Activated CD4-positive, alpha-beta T cell treated with anti-CD3 and anti-CD28 coated beads, Interleukin-2, amount 50 U/mL, for 48 hours (primary cell): ENCODE results near the gene PWWP2B.

ENCODE experiments used
- DNase-seq, 2 experiments: peaks; one replicate each; pipeline ENCODE4 v3.0.0-alpha.2; 2020

Gene PWWP2B

DNA sequence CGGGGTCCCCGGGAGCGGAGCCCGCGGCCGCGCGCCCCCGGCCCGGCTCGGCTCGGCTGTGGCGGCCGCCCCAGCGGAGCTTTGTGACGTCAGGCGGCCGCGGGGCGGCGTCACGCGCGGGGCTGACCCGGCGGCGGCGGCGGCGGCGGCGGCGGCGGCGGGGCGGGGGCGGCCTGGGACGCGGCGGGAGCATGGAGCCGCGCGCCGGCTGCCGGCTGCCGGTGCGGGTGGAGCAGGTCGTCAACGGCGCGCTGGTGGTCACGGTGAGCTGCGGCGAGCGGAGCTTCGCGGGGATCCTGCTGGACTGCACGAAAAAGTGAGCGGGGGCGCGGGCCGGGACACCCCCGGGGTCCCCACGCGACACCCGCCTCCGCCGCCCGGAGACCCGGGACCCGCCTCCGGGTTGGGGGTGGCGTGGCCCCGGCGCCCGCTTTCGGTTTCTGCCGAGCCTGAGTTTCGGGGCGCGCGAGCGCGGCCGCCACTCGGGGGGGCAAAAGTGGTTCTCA is at the start of gene PWWP2B:
TSS of gene PWWP2B (plus strand) at position 165 of the 506 bp plus-strand sequence. CDS start at position 192, 27 bp downstream.
- DNase-seq, result peak; percentile 43 to 54

DNA sequence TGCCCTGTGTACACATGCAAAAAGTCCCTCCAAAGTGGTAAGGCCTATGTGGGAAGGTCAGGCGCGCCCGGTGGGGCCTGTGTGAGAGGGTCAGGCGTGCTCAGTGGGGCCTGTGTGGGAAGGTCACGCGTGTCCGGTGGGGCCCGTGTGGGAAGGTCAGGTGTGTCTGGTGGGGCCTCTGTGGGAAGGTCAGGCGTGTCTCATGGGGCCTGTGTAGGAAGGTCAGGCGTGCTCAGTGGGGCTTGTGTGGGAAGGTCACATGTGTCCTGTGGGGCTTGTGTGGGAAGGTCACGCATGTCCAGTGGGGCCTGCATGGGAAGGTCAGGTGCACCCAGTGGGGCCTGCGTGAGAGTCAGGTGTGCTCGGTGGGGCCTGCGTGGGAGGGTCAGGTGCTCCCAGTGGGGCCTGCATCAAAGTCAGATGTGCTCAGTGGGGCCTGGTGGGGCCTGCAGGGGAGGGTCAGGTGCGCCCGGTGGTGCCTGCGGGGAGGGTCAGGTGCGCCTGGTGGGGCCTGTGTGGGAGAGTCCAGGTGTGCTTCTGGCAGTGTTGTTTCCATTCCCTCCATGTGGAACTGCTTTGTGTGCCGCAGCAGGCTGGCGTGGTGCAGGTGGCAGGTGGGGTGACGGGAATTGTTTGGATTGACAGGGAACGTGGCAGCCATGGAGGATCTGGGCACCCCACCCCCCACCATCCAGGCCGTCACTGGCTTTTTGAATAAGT is 49.6 kb upstream of the PWWP2B start:
- no peak for DNase-seq

DNA sequence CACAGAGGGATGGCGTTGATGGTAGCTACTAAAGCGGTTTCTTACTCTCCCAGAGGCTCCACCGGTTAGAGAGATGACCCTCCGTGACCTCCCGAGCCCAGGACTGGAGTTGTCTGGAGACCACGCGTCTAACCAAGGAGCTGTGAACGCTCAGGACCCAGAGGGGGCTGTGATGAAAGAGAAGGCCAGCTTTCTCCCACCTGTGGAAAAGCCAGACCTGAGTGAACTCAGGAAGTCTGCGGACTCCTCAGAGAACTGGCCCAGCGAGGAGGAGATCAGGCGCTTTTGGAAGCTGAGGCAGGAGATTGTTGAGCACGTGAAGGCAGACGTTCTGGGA is 49.1 kb upstream of the PWWP2B start:
- no peak for DNase-seq

- DNase-seq, result no peak
Observed at GRCh38 chr10:132349766-132350165, 47.2 kb upstream of the PWWP2B start.

DNA sequence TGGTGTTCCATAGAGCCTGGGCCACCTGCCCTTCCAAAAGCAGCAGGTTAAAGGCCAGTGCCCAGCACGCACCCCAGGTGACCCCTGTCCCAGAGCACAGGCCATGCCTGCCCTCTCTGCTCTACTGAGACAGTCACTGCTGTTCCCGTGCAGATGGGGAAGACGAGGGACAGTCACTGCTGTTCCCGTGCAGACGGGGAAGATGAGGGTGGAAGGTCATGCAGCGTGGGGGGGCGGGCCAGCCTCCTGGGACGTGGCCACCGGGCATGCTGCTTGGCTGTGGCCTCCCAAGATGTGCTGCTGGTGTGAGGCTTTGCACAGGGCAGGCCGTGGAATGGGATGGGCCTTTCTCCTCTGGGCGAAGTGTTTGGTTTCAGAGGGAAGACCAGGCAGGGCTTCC is 46.6 kb upstream of the PWWP2B start:
- no peak for DNase-seq

GRCh38 chr10:132350946-132351345 is 46.1 kb upstream of the PWWP2B start:
- DNase-seq, result no peak

DNA sequence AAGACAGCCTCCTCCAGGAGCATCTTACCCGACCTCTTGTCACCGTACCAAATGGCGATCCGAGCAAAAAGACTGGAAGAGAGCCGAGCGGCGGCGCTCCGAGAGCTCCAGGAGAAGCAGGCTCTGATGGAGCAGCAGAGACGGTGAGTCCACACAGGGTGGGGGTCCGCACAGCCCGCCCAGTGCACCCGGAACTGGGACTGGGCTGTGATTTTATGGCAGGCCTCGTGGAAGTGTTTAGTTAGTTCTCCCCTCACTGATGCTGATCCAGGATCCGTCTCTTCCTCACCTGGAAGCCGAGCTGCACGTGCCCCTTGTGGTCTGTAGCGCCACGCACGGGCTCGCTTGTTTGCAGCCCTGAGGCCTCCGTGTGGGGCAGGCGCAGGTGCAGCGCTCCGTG is 45.4 kb upstream of the PWWP2B start:
- DNase-seq, result no peak

DNA sequence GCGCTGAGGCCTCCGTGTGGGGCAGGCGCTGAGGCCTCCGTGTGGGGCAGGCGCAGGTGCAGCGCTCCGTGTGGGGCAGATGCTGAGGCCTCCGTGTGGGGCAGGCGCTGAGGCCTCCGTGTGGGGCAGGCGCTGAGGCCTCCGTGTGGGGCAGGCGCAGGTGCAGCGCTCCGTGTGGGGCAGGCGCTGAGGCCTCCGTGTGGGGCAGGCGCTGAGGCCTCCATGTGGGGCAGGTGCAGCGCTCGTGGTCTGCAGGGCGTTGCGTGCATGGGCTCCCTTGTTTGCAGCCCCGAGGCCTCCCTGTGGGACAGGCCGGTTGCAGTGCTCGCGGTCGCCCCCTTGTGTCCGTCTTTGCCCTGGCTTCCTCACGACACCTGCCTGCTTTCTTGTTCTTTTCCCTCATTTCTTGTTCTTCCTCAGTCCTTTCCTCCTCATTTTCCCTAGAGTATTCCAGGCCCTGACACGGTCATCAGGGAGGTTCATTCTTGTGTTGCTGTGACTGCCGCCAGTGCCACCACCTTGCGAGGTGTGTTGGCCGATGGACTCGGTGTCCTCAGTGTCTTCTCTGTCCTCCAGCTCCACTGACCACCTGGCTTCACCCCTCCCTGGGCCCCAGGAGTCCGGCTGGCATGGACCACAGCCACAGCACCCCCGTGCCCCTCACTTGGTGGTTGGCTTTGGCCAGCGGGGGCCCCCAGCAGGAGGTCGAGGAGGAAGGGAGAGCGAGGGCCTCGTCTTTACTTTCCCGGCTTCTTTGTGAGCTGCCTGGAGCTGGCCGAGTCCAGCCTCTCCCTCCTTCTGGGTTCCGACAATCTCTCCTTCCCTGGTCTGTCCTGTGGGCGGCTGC is 44.3 kb upstream of the PWWP2B start:
- DNase-seq, result peak; percentile 86 to 87

- no peak for DNase-seq
Observed at GRCh38 chr10:132353456-132354355, 43.3 kb upstream of the PWWP2B start.

DNA sequence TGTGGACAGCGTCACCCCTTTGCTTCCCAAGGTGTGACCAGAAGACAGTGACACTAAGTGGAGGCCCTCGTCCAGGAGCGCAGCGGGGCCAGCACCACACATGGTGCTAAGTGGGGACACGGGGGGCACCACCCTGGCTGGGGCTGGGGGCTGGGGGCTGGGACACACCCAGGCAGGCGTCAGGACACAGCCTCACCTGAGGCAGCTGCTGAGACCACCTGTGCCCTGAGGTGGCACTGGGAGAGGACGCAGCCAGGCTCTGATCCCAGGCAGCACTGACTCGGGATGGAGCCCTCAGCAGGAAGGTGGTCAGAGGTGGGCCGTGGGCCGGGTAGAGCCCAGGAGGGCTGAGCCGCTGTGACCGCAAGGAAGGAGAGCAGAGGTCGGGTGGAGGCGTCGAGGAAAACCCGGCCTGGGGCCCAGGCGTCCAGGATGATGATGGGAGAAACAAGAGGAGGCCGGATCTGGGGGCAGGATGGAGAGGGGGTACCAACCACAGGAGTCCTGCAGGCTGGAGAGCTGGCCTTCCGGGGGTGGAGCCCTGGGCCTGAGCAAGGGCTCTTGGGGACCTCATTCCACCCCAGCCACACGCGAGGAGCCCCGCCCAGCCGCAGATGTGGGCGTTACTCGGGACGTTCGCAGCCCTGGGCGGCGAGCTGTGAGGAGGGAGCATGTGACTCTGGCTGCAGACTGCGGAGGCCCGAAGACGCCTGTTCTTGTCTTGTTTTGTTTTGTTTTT is 42.5 kb upstream of the PWWP2B start:
- DNase-seq, result no peak

DNA sequence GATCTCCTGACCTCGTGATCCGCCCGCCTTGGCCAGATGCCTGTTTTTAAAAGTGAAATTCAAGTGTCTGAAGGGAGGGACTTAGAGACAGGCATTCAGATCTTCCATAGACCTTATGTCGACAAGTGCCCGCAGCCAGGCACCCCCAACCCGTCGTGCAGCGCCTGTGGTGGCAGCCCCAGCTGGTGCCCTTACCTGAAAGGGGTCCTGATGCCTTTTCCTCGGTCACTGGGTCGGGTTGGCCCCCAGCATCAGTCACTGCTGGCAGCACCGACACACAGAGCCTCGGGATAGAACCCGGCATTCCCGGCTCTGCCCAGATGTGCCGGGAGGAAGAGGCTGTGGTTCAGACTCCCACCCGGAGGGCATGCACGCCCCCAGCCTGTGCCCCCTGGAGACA is 41.7 kb upstream of the PWWP2B start:
- no peak for DNase-seq

GRCh38 chr10:132355754-132356153 is 41.2 kb upstream of the PWWP2B start:
- no peak for DNase-seq

GRCh38 chr10:132356621-132357195 is 40.3 kb upstream of the PWWP2B start:
- no peak for DNase-seq

DNA sequence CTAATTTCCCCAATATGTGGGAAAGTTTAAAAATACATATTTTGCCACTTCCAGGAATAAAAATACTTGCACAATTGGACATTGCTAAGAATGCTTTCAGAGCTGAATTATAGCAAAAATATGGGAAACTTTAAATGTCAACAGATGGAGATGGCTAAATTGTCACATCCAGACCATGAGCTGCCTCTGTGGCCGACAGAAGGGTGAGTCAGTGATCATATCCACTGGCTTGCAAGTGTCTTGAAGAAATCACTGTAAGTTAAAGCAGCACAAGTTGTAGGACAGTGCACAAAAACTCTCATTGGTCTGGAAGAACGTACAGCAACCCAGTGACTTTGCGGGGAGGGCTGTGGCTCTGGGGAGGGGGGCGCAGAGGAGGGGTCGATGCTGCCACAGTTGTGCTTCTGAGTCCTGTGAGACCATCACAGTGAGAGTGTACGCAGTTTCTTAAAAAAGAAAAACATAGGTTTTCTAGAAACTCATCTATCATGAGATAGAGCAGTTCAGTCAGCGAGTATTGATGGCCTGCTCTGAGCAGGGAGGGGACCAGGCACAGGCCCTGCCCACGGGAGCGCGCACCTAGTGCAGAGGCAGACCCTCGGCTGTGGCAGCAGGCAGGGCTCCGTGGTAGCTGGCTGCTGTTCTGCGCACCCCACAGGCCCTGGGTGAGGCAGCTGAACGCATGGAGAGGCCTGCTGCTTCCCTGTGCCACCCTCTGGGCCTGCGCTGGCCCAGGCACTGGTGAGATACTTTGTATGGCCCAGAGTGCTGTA is 39.5 kb upstream of the PWWP2B start:
- no peak for DNase-seq

DNA sequence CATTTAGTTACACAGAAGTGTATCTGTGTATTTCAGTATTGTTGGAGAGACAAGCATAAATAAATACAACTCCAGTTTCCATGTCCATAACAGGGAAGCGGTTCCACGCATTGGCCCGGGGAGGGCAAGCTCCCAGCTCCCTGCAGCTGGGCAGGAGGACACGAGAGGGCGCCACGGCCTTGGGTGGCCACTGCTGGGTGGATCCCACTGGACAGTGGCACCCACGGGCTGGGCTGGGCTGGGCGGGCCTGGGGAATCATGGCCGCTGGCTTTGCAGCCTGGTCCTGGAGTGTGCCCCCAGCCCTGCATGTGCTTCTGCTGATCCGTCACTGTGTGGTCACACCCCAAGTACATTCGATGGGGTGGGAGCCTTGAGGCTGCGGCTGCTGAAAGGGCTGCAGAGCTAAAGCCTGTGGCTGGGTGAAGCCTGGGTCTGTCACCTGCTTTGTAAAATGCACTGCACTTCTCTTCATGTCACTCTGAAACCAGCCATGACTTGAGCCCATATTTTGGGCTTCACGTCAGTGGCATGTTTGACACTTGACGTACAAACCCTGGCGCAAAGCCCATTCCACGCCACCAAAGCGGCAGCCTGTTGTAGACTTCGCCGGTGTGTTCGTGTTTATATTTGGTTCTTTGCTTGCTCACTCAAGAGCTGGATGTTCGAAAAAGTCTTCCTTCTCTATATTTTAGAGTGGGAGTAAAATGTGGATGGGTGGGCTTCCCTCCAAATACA is 37.5 kb upstream of the PWWP2B start:
- no peak for DNase-seq

DNA sequence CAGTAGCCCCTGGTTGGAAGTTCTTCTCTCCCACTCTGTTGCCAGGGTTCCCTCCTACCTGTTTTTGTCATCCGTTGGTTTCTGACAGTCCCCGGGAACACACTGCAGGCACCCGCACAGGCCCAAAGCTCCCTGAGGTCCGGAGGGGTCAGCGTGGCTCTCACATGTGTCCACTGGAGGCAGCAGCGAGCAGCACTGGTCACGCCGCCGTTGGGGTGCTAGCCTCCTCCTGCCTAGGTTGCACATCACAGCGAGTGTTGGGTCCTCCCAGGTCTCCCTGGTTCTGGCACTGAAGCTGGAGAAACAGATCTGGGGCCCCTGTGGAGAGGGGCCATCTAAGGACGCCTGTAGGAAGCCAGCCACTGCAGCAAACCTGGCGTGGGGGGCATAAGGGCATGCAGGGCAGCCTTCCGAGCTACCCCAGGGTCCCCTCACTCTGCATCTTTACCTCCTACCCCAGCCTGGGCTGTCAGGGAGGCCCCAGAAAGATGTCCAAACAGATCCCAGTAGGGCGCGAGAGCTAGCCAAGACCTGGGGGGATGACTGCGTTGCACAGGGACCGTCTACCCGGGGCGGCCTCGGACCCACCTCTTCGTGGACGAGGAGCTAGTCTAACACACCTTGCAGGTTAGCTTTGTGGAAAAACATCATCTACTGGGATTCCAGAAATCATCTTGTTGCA is 36.1 kb upstream of the PWWP2B start:
- DNase-seq, result peak; percentile 49 to 58

DNA sequence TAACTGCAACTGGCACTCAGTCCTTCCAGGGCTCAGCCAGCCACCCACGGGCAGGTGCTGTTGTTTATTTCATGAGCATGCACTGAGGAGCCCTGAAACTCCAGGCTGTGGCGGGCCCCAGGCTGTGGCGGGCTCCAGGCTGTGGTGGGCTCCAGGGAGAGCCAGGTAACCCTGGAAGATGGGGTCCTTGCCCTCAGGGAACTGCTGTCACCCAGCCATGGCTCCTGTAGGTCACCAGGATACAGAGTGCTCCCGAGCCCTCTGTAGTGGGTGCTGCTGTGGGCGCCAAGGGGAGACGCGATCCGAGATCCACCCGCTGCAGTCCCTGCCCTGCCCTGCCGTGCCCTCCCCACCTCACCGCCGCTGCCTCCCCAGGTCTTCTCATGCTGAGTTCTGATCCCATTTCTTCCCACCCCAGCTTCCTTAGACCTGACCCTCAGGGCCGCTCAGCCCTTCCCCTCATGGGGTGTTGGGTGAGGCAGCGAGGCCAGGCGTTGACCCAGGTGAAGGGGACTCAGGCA is 35.4 kb upstream of the PWWP2B start:
- no peak for DNase-seq

- no peak for DNase-seq
Observed at GRCh38 chr10:132362151-132362611, 34.8 kb upstream of the PWWP2B start.

GRCh38 chr10:132363376-132363775 is 33.6 kb upstream of the PWWP2B start:
- no peak for DNase-seq
